GM12873 (cell line): ENCODE measurements around the gene UTP4.

Experiments
- TF ChIP-seq, protein P1 (sequence below): IDR thresholded peaks from 2 replicates; pipeline ENCODE4 v1.5.1; 2012; ENCODE audit warnings: low read depth, mild to moderate bottlenecking, moderate library complexity, low read length, control low read depth; ENCODE audit not compliant: insufficient read depth; ENCODE audit errors: missing control alignments

Gene UTP4

DNA sequence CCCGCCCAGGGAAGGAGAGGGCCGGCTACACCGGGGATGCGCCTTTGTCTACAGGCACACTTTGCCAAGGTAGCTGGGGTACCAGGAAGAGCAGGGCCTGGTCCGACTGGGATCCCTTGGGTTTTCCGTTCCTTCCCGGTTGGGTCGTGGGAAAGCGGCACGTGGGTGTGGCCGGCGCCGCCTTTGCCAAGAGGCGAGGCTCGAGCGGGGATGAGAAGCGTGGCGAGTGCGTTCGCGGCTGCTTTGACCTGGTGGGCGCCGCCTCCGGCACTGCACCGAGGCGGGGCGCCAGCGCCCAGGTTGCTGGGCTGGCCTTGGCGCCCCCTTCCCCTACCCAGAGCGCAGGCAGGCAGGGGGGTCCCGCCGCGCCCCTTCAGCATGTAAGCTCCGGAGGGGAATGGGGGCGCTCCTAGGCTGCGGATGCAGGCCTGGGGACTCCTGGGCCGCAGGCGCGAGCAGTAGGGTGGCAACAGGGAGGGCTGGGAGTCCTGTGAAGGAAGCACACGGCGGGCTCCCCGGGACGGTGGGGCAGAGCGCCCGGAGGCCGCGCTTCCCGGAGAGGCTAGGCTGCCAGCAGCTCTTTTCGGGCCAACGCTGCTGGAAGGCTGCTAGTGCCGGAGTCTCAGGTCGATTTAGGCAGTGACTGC, 25.0 kb upstream of the UTP4 start:
- TF ChIP-seq, protein P1, sequence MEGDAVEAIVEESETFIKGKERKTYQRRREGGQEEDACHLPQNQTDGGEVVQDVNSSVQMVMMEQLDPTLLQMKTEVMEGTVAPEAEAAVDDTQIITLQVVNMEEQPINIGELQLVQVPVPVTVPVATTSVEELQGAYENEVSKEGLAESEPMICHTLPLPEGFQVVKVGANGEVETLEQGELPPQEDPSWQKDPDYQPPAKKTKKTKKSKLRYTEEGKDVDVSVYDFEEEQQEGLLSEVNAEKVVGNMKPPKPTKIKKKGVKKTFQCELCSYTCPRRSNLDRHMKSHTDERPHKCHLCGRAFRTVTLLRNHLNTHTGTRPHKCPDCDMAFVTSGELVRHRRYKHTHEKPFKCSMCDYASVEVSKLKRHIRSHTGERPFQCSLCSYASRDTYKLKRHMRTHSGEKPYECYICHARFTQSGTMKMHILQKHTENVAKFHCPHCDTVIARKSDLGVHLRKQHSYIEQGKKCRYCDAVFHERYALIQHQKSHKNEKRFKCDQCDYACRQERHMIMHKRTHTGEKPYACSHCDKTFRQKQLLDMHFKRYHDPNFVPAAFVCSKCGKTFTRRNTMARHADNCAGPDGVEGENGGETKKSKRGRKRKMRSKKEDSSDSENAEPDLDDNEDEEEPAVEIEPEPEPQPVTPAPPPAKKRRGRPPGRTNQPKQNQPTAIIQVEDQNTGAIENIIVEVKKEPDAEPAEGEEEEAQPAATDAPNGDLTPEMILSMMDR: no peak

DNA sequence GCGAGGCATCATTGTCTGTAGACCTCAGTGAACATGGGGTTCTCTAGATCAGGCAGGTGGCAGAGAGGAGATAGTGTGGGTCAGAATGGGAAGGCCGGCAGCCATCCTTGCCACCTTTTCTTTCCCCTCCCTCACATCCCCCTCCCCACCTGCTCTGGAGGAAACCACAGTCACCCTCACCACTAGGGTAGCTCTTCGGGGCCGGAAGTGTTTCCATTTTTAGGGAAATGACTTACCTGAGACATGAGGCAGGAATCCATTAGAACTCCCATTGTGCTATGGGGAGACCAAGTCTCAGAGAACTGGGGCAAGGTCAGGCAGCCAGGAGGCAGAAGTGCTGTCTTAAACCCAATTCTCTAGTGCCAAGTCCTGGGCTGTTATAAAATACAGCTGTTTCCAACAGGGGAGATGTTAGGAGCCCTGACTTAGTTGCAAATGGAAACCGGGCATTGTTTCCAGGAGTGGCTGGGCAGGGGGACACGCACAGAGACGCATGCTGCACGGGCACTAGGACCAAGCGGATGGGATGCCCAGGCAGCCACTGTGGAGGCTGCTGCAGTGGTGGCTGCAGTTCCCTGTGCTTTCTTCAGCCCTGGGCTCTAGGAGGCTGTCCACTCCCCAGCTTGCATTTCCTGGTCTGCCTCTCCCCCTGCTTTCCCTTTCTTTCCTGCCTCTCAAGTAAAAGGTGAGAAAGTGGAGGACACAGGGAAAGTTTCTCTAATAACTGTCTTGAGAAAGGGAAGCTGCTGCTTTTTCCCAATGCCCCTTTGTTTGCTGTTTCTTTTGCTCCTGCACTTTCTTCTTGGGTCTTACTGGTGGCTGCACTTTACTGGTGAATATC, 24.2 kb upstream of the UTP4 start:
- TF ChIP-seq, protein P1: no peak

GRCh38 chr16:69108905-69109252, 23.6 kb upstream of the UTP4 start:
- TF ChIP-seq, protein P1: no peak

GRCh38 chr16:69109486-69110270, 22.8 kb upstream of the UTP4 start:
- TF ChIP-seq, protein P1: no peak

GRCh38 chr16:69110406-69110805, 22.0 kb upstream of the UTP4 start:
- TF ChIP-seq, protein P1: no peak

DNA sequence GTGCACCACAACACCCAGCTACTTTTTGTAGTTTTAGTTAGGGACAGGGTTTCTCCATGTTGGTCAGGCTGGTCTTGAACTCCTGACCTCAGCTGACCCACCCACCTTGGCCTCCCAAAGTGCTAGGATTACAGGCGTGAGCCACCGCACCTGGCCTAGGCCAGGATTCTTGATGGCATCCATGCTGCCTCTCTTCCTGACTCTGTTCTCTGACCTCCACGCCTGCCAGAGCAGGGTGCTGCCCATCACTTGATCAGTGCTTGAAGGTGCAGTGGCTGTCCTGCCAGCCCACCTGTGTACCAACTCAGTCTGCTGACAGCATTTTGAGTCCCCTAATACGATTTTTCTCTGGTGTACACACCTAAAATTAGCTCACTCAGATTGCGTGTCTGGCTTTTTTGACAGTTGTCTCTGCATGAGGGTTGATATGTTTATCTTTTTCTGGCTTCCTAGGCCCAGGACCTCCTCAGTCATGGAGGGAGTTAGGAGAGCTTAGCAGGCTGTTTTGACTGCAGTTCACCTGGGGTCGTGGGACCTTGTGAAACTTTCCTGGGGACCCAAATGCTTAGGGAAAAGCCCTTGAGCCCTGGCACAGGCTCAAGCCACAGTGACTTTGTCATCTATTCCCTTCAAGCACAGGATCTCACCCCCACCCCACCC, 21.1 kb upstream of the UTP4 start:
- TF ChIP-seq, protein P1: no peak
